K562 (cell line): ENCODE results near the gene CCDC50. TPM values are rescaled to one million over a fixed set of nuclear protein-coding genes. Genes with fewer than 3 reads are reported as not detected.

ENCODE experiments used
- ASH1L ChIP-seq: fragments of 450-650 bp; IDR thresholded peaks from 2 replicates; pipeline ENCODE4 v1.6.1; 2018; ENCODE audit warnings: borderline replicate concordance, mild to moderate bottlenecking, low read depth; ENCODE audit not compliant: partially characterized antibody
- CUX1 ChIP-seq: fragments of 200-800 bp; sonication (Bioruptor generic); IDR thresholded peaks from 2 replicates; pipeline ENCODE4 v1.6.1; 2016; ENCODE audit warnings: missing genetic modification characterization, missing compliant biosample characterization
- GTF2F1 ChIP-seq: IDR thresholded peaks from 2 replicates; pipeline ENCODE4 v1.6.1; 2011; ENCODE audit warnings: low read depth, low read length, improper control_type of control experiment
- HDAC2 ChIP-seq: fragments of 450-650 bp; IDR thresholded peaks from 2 replicates; pipeline ENCODE4 v1.6.1; 2016; ENCODE audit warnings: mild to moderate bottlenecking
- HOXB6 ChIP-seq: fragments of 250-450 bp; sonication (Bioruptor Pico); IDR thresholded peaks from 2 replicates; pipeline ENCODE4 v1.5.1; 2022; ENCODE audit warnings: mild to moderate bottlenecking, borderline replicate concordance
- IRF2 ChIP-seq: sonication (generic); formaldehyde crosslinking; IDR thresholded peaks from 2 replicates; pipeline ENCODE4 v1.8.1; 2022; ENCODE audit warnings: mild to moderate bottlenecking, missing genetic modification reagents
- MAFG ChIP-seq: fragments of 450-650 bp; conservative IDR thresholded peaks from 2 replicates; pipeline ENCODE4 v1.6.1; 2016; ENCODE audit warnings: missing genetic modification characterization, missing compliant biosample characterization
- SRSF3 ChIP-seq: fragments of 200-400 bp; formaldehyde crosslinking; IDR thresholded peaks from 2 replicates; pipeline ENCODE4 v1.6.1; 2016; ENCODE audit warnings: mild to moderate bottlenecking, low read length, moderate library complexity; ENCODE audit not compliant: insufficient read depth
- XRCC5 ChIP-seq: fragments of 200-400 bp; formaldehyde crosslinking; IDR thresholded peaks from 2 replicates; pipeline ENCODE4 v1.6.1; 2017; ENCODE audit warnings: low read depth, mild to moderate bottlenecking, low read length
- ZNF253 ChIP-seq: fragments of 250-450 bp; sonication (Bioruptor Pico); conservative IDR thresholded peaks from 2 replicates; pipeline ENCODE4 v1.6.1; 2021; ENCODE audit warnings: mild to moderate bottlenecking
- ZNF76 ChIP-seq: fragments of 250-450 bp; sonication (Bioruptor Pico); IDR thresholded peaks from 2 replicates; pipeline ENCODE4 v1.4.0; 2020; ENCODE audit warnings: mild to moderate bottlenecking, moderate library complexity, borderline replicate concordance
- ZNF780A ChIP-seq: fragments of 250-450 bp; sonication (Bioruptor Pico); IDR thresholded peaks from 2 replicates; pipeline ENCODE4 v1.5.0; 2021; ENCODE audit warnings: mild to moderate bottlenecking
- polyA plus RNA-seq, 8 experiments: library from polyadenylated mRNA; depleted of rRNA in 4 of 8; stranded (reverse) in 5 of 8; unstranded in 3 of 8; fragments of >200 nt; fragmentation: Nextera tagmentation in 2 of 8; fragmentation: Illumina TruSeq in 1 of 8; extraction: Ambion mirVana in 2 of 8; extraction: Trizol in 1 of 8; gene quantifications; 2 replicates each; pipeline versions ENCODE4 v1.2.1 to v1.2.3, GENCODE V29; 2011 to 2014; ENCODE audit warnings: inconsistent platforms in 1 of 8, missing spikeins in 1 of 8
- total RNA-seq, 7 experiments: library from RNA; depleted of rRNA in 6 of 7; stranded (reverse); fragments of >200 nt in 6 of 7; fragmentation: Illumina TruSeq in 2 of 7; extraction: Trizol in 2 of 7; gene quantifications; 2 replicates each; pipeline versions ENCODE4 v1.2.1 to v1.2.3, GENCODE V29; 2011 to 2021; ENCODE audit warnings: low replicate concordance in 1 of 7
- TF ChIP-seq, protein P1 (sequence below), 2 experiments: fragments of 450-650 bp in 1 of 2; sonication (generic) in 1 of 2; formaldehyde crosslinking in 1 of 2; IDR thresholded peaks; 2 replicates each; pipeline versions ENCODE4 v1.7.1 to v1.9.0; 2016 to 2022; ENCODE audit warnings: inconsistent platforms in 1 of 2, mild to moderate bottlenecking in 1 of 2, missing genetic modification reagents in 1 of 2

The CCDC50 gene
- total and polyA plus RNA-seq, 9 of the 15 experiments (the other 6 are each of a cell fraction or from before 2014, with no cell fraction given), result 8.4 to 63.4 (median 40.4) TPM

DNA sequence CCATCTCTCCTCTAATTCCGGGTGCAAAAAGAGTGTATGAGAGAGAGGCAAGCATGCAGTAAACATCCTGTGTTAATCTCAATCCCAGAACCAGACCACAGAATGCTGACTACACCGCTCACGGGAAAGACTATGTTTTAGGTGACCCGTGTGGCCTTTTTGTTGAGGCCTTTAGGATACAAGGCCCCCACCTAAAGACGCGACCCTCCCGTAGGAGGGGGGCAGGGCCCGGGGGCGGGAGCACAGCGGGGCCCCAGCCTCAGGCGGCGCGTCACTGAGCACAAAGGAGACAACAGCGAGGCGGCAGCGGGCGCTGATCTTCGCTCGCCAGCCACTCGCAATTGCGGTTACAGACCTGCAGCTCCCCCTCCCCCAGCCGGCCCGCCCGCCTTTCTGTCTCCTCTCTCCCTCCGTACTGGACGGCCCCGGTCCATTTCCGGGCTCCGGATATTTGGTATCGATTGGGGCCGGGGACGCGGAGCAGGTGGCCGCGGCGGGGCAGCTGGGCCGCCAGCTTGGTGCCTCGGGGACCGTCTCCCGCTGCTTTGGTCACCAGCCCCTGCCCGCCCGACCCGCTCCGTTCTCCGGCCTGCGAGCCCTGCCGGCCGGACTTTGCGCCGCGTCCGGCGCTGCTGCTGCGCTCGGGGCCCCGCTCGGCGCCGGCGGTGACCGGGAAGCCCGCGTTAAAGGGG is at the start of gene CCDC50 (continued):
- TF ChIP-seq, protein P1, sequence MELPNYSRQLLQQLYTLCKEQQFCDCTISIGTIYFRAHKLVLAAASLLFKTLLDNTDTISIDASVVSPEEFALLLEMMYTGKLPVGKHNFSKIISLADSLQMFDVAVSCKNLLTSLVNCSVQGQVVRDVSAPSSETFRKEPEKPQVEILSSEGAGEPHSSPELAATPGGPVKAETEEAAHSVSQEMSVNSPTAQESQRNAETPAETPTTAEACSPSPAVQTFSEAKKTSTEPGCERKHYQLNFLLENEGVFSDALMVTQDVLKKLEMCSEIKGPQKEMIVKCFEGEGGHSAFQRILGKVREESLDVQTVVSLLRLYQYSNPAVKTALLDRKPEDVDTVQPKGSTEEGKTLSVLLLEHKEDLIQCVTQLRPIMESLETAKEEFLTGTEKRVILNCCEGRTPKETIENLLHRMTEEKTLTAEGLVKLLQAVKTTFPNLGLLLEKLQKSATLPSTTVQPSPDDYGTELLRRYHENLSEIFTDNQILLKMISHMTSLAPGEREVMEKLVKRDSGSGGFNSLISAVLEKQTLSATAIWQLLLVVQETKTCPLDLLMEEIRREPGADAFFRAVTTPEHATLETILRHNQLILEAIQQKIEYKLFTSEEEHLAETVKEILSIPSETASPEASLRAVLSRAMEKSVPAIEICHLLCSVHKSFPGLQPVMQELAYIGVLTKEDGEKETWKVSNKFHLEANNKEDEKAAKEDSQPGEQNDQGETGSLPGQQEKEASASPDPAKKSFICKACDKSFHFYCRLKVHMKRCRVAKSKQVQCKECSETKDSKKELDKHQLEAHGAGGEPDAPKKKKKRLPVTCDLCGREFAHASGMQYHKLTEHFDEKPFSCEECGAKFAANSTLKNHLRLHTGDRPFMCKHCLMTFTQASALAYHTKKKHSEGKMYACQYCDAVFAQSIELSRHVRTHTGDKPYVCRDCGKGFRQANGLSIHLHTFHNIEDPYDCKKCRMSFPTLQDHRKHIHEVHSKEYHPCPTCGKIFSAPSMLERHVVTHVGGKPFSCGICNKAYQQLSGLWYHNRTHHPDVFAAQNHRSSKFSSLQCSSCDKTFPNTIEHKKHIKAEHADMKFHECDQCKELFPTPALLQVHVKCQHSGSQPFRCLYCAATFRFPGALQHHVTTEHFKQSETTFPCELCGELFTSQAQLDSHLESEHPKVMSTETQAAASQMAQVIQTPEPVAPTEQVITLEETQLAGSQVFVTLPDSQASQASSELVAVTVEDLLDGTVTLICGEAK (IDR thresholded peaks at IDR 0.05), result no peak; the same call in 1 of the 2 replicates
- TF ChIP-seq, protein P1 (CRISPR knock-in tag; IDR thresholded peaks at IDR 0.05), result no peak
- TF ChIP-seq XRCC5, result no peak
- TF ChIP-seq GTF2F1, result no peak
- no peak for TF ChIP-seq ZNF253 (CRISPR knock-in tag)
- TF ChIP-seq ZNF76 (CRISPR knock-in tag), result no peak
- no peak for TF ChIP-seq CUX1 (CRISPR knock-in tag)
- no peak for TF ChIP-seq ASH1L
- no peak for TF ChIP-seq IRF2 (CRISPR knock-in tag)
- 0 out of 2 replicates have a peak, but pooled peaks have one; percentile 27 for TF ChIP-seq HDAC2
- TF ChIP-seq ZNF780A (CRISPR knock-in tag), result no peak
- no peak for TF ChIP-seq SRSF3
- TF ChIP-seq HOXB6 (CRISPR knock-in tag), result no peak
- TF ChIP-seq MAFG (tag), result no peak
